Activated CD8-positive, alpha-beta memory T cell treated with anti-CD3 and anti-CD28 coated beads, Interleukin-2, amount 50 U/mL, for 1 hour (primary cell): ENCODE measurements around the gene ARHGAP31.
"Not testable (repeated sequence)": the region's sequence is repeated elsewhere in the genome, so short reads cannot be mapped to it uniquely, and the experiment has no call there.

Experiments
- DNase-seq: peaks from one replicate; pipeline ENCODE4 v3.0.0-alpha.2; 2020; ENCODE audit errors: extremely low read depth

ARHGAP31 gene

GRCh38 chr3:119295816-119296726 is 1.9 kb downstream of the ARHGAP31 start:
- no peak for DNase-seq

- no peak for DNase-seq
Measured at GRCh38 chr3:119296727-119297122, 2.5 kb downstream of the ARHGAP31 start.

- no peak for DNase-seq
Measured at GRCh38 chr3:119297169-119297568, 3.0 kb downstream of the ARHGAP31 start.

GRCh38 chr3:119298565-119298941 is 4.4 kb downstream of the ARHGAP31 start:
- DNase-seq: no peak

GRCh38 chr3:119300991-119301391 is 6.8 kb downstream of the ARHGAP31 start:
- DNase-seq: no peak

- no peak for DNase-seq
Measured at GRCh38 chr3:119301662-119302061, 7.5 kb downstream of the ARHGAP31 start.

GRCh38 chr3:119302697-119303551 is 8.7 kb downstream of the ARHGAP31 start:
- DNase-seq: no peak

- no peak for DNase-seq
Measured at GRCh38 chr3:119304201-119304713, 10.1 kb downstream of the ARHGAP31 start.

GRCh38 chr3:119305286-119305685 is 11.1 kb downstream of the ARHGAP31 start:
- no peak for DNase-seq

GRCh38 chr3:119306378-119306777 is 12.2 kb downstream of the ARHGAP31 start:
- not testable (repeated sequence) for DNase-seq

- no peak for DNase-seq
Measured at GRCh38 chr3:119308355-119308754, 14.2 kb downstream of the ARHGAP31 start.

GRCh38 chr3:119309591-119309990 is 15.4 kb downstream of the ARHGAP31 start:
- DNase-seq: no peak

- no peak for DNase-seq
Measured at GRCh38 chr3:119310071-119310470, 15.9 kb downstream of the ARHGAP31 start.

GRCh38 chr3:119311081-119311925 is 17.1 kb downstream of the ARHGAP31 start:
- no peak for DNase-seq

- no peak for DNase-seq
Measured at GRCh38 chr3:119313461-119313860, 19.3 kb downstream of the ARHGAP31 start.

GRCh38 chr3:119314821-119315220 is 20.6 kb downstream of the ARHGAP31 start:
- no peak for DNase-seq

- no peak for DNase-seq
Measured at GRCh38 chr3:119315600-119316312, 21.6 kb downstream of the ARHGAP31 start.

- no peak for DNase-seq
Measured at GRCh38 chr3:119316313-119316670, 22.1 kb downstream of the ARHGAP31 start.

GRCh38 chr3:119318876-119319275 is 24.7 kb downstream of the ARHGAP31 start:
- no peak for DNase-seq

- no peak for DNase-seq
Measured at GRCh38 chr3:119319311-119319710, 25.1 kb downstream of the ARHGAP31 start.

GRCh38 chr3:119320785-119321184 is 26.6 kb downstream of the ARHGAP31 start:
- DNase-seq: not testable (repeated sequence)
